H1 (cell line): ENCODE data around the gene GFY. TPM values are rescaled to one million over a fixed set of nuclear protein-coding genes. Genes with fewer than 3 reads are reported as not detected.

ENCODE experiments used
- CTCF ChIA-PET: fragments of 300-600 bp; sonication (Branson Sonifier 250); formaldehyde crosslinking; loops from one replicate; lab custom pipeline; 2021; ENCODE audit not compliant: partially characterized antibody; lab: Charles Lee
- POLR2A ChIA-PET: fragments of 300-600 bp; sonication (Branson Sonifier 250); formaldehyde crosslinking; loops from one replicate; lab custom pipeline; 2021; ENCODE audit warnings: inconsistent platforms; ENCODE audit not compliant: partially characterized antibody; lab: Charles Lee
- DNase-seq, 2 experiments: peaks; one replicate each; pipeline versions ENCODE4 v3.0.0 to v3.0.0-alpha.2; 2010 to 2022; ENCODE audit warnings: low spot score in 2 of 2, low read depth in 1 of 2, mixed read lengths in 1 of 2
- FAIRE-seq: peaks from 2 replicates; lab custom pipeline; 2011; peaks lifted over from hg19 to GRCh38; lab: Jason Lieb, UNC
- H2AFZ ChIP-seq: 2 replicates; pipeline ENCODE4 v1.8.1; 2012; ENCODE audit warnings: low read length, inconsistent platforms
- H2AK5ac ChIP-seq: 2 replicates; pipeline ENCODE4 v1.6.1; 2013; ENCODE audit warnings: low read depth, low read length
- H2BK120ac ChIP-seq: replicated peaks from 2 replicates; pipeline ENCODE3; 2013; ENCODE audit warnings: low read depth, low read length, inconsistent platforms
- H2BK12ac ChIP-seq: 2 replicates; pipeline ENCODE4 v1.6.1; 2013; ENCODE audit warnings: low read depth, low read length
- H2BK15ac ChIP-seq: 2 replicates; pipeline ENCODE4 v1.6.1; 2013; ENCODE audit warnings: low read length
- H2BK20ac ChIP-seq: 2 replicates; pipeline ENCODE4 v1.6.1; 2013; ENCODE audit warnings: low read length
- H2BK5ac ChIP-seq: 2 replicates; pipeline ENCODE4 v1.6.1; 2013; ENCODE audit warnings: low read depth, low read length
- H3K14ac ChIP-seq: 2 replicates; pipeline ENCODE4 v1.6.1; 2013; ENCODE audit warnings: inconsistent platforms; ENCODE audit not compliant: insufficient read length
- H3K18ac ChIP-seq: 2 replicates; pipeline ENCODE4 v1.6.1; 2013; ENCODE audit warnings: low read length; ENCODE audit errors: extremely low read depth
- H3K23ac ChIP-seq: 2 replicates; pipeline ENCODE4 v1.6.1; 2013; ENCODE audit warnings: inconsistent platforms; ENCODE audit not compliant: insufficient read length
- H3K23me2 ChIP-seq: 2 replicates; pipeline ENCODE4 v1.6.1; 2013; ENCODE audit warnings: low read depth, low read length
- H3K27ac ChIP-seq: 2 replicates; pipeline ENCODE4 v1.6.1; 2011; ENCODE audit warnings: low read depth, low read length, inconsistent platforms
- H3K27me3 ChIP-seq, 4 experiments: replicated peaks in 1 of 4; 1 replicate in 1 of 4; 2 replicates in 3 of 4; pipeline versions ENCODE4 v1.6.1 to v1.8.1; 2011 to 2013; ENCODE audit warnings: low read length in 3 of 4, mild to moderate bottlenecking in 3 of 4, inconsistent platforms in 2 of 4, mixed read lengths in 2 of 4, moderate library complexity in 1 of 4; ENCODE audit not compliant: control insufficient read depth in 3 of 4, insufficient read depth in 3 of 4; ENCODE audit errors: extremely low read depth in 1 of 4
- H3K36me3 ChIP-seq, 4 experiments: 2 replicates each; pipeline versions ENCODE4 v1.6.1 to v1.8.1; 2011 to 2013; ENCODE audit warnings: mild to moderate bottlenecking in 4 of 4, low read length in 3 of 4, moderate library complexity in 2 of 4, control low read depth in 1 of 4, inconsistent platforms in 1 of 4; ENCODE audit not compliant: insufficient read depth in 4 of 4, control insufficient read depth in 2 of 4
- H3K4ac ChIP-seq: replicated peaks from 2 replicates; pipeline ENCODE3; 2013; ENCODE audit warnings: low read length, low read depth, mixed read lengths, inconsistent platforms; ENCODE audit not compliant: insufficient read length
- H3K4me1 ChIP-seq, 4 experiments: replicated peaks in 1 of 4; 1 replicate in 1 of 4; 2 replicates in 3 of 4; pipeline versions ENCODE4 v1.6.1 to v1.8.1; 2011 to 2013; ENCODE audit warnings: low read length in 3 of 4, inconsistent platforms in 2 of 4, mixed read lengths in 1 of 4; ENCODE audit not compliant: insufficient read depth in 4 of 4, control insufficient read depth in 3 of 4
- H3K4me2 ChIP-seq, 2 experiments: 2 replicates each; pipeline versions ENCODE4 v1.6.1 to v1.8.1; 2011 to 2013; ENCODE audit warnings: low read depth in 2 of 2, low read length in 2 of 2, control low read depth in 1 of 2, inconsistent platforms in 1 of 2, mild to moderate bottlenecking in 1 of 2; ENCODE audit not compliant: insufficient read depth in 1 of 2
- H3K4me3 ChIP-seq, 4 experiments: fragments of 200-600, 300-600 bp in 1 of 4; sonication (generic), shearing (Covaris generic), sonication (Bioruptor Twin) in 1 of 4; 2 replicates each; pipeline versions ENCODE4 v1.5.1 to v1.8.1; 2011 to 2016; ENCODE audit warnings: low read length in 4 of 4, low read depth in 3 of 4, control low read depth in 2 of 4, inconsistent platforms in 2 of 4, mild to moderate bottlenecking in 2 of 4, mixed read lengths in 1 of 4, moderate library complexity in 1 of 4; ENCODE audit not compliant: insufficient read depth in 2 of 4; ENCODE audit errors: extremely low read depth in 1 of 4
- H3K56ac ChIP-seq: replicated peaks from 2 replicates; pipeline ENCODE3; 2013; ENCODE audit warnings: low read depth, mild to moderate bottlenecking, mixed read lengths, low read length, inconsistent platforms; ENCODE audit not compliant: insufficient read length
- H3K79me1 ChIP-seq: 2 replicates; pipeline ENCODE4 v1.6.1; 2013; ENCODE audit warnings: low read depth, low read length, control low read depth
- H3K79me2 ChIP-seq, 2 experiments: 2 replicates each; pipeline versions ENCODE4 v1.6.1 to v1.8.1; 2012 to 2013; ENCODE audit warnings: low read length in 2 of 2, mild to moderate bottlenecking in 2 of 2, inconsistent platforms in 1 of 2; ENCODE audit not compliant: insufficient read depth in 2 of 2, control insufficient read depth in 1 of 2
- H3K9ac ChIP-seq, 4 experiments: replicated peaks in 1 of 4; 1 replicate in 1 of 4; 2 replicates in 3 of 4; pipeline versions ENCODE4 v1.6.1 to v1.8.1; 2011 to 2013; ENCODE audit warnings: low read depth in 3 of 4, low read length in 3 of 4, control low read depth in 2 of 4, mild to moderate bottlenecking in 2 of 4, moderate library complexity in 2 of 4, inconsistent platforms in 1 of 4; ENCODE audit errors: extremely low read depth in 1 of 4
- H3K9me3 ChIP-seq, 2 experiments: 2 replicates each; pipeline versions ENCODE4 v1.6.1 to v1.8.1; 2012 to 2013; ENCODE audit warnings: mild to moderate bottlenecking in 2 of 2, moderate library complexity in 2 of 2, control low read depth in 1 of 2, inconsistent platforms in 1 of 2, low read depth in 1 of 2, low read length in 1 of 2, mixed read lengths in 1 of 2; ENCODE audit not compliant: insufficient read depth in 2 of 2
- H4K20me1 ChIP-seq, 2 experiments: replicated peaks in 1 of 2; 2 replicates each; pipeline versions ENCODE3 to v1.8.1; 2011 to 2013; ENCODE audit warnings: inconsistent platforms in 2 of 2, low read length in 2 of 2, mild to moderate bottlenecking in 1 of 2; ENCODE audit not compliant: insufficient read depth in 2 of 2, control insufficient read depth in 1 of 2
- H4K5ac ChIP-seq: 2 replicates; pipeline ENCODE4 v1.6.1; 2013; ENCODE audit warnings: low read length, low read depth, mixed read lengths, inconsistent platforms; ENCODE audit not compliant: insufficient read length
- H4K8ac ChIP-seq: 2 replicates; pipeline ENCODE4 v1.8.0; 2013; ENCODE audit warnings: mild to moderate bottlenecking, moderate library complexity, low read length, inconsistent platforms; ENCODE audit not compliant: insufficient read depth; ENCODE audit errors: extremely low read depth
- H4K91ac ChIP-seq: replicated peaks from 2 replicates; pipeline ENCODE3; 2013; ENCODE audit warnings: low read length, mixed read lengths, inconsistent platforms; ENCODE audit not compliant: insufficient read length
- ASH2L ChIP-seq: fragments of 200-600, 300-600 bp; sonication (generic); IDR thresholded peaks from one replicate; pipeline ENCODE4 v1.7.1; 2017; ENCODE audit warnings: low read length
- CREB1 ChIP-seq: IDR thresholded peaks from 2 replicates; pipeline ENCODE4 v1.6.1; 2012; ENCODE audit warnings: inconsistent platforms
- KDM1A ChIP-seq: fragments of 200-600, 300-600 bp; sonication (generic); IDR thresholded peaks from 2 replicates; pipeline ENCODE4 v1.7.1; 2016; ENCODE audit warnings: mild to moderate bottlenecking, low read length, borderline replicate concordance
- KDM4A ChIP-seq: IDR thresholded peaks from one replicate; pipeline ENCODE4 v1.7.1; 2012; ENCODE audit warnings: low read depth, mild to moderate bottlenecking, moderate library complexity, low read length, inconsistent platforms; ENCODE audit not compliant: severe bottlenecking
- POU5F1 ChIP-seq: IDR thresholded peaks from 2 replicates; pipeline ENCODE4 v1.6.1; 2011; ENCODE audit warnings: low read depth, mild to moderate bottlenecking, low read length, moderate library complexity
- RNF2 ChIP-seq: fragments of 200-900, 300-1000 bp; sonication (generic); IDR thresholded peaks from 2 replicates; pipeline ENCODE4 v1.7.1; 2016; ENCODE audit warnings: borderline replicate concordance, low read depth, mild to moderate bottlenecking, antibody characterized with exemption, low read length; ENCODE audit not compliant: poor library complexity, severe bottlenecking; ENCODE audit errors: missing control alignments
- SIN3A ChIP-seq, 2 experiments: IDR thresholded peaks in 1 of 2; conservative IDR thresholded peaks in 1 of 2; 2 replicates each; pipeline ENCODE4 v1.6.1; 2011 to 2012; ENCODE audit warnings: low read length in 2 of 2, improper control_type of control experiment in 1 of 2, low read depth in 1 of 2, mild to moderate bottlenecking in 1 of 2
- TEAD4 ChIP-seq: IDR thresholded peaks from 2 replicates; pipeline ENCODE4 v1.6.1; 2012; ENCODE audit warnings: low read depth, low read length, inconsistent platforms, mixed read lengths
- WGBS, 2 experiments: shearing (Covaris generic) in 1 of 2; methylation state at CpG; one replicate each; pipeline versions ENCODE4 v1.1.6 to v1.1.7; 2013 to 2015; ENCODE audit warnings: low lambda C conversion rate in 2 of 2, mixed read lengths in 2 of 2, inconsistent platforms in 1 of 2, low coverage in 1 of 2, missing lambda C conversion rate in 1 of 2; ENCODE audit not compliant: insufficient replicate concordance in 2 of 2, insufficient coverage in 1 of 2, insufficient read length in 1 of 2; ENCODE audit errors: extremely low coverage in 1 of 2, missing lambda C conversion rate in 1 of 2; 5-methylcytosine and 5-hydroxymethylcytosine counted together
- polyA plus RNA-seq, 7 experiments: library from polyadenylated mRNA; depleted of rRNA in 3 of 7; stranded (reverse) in 5 of 7; unstranded in 2 of 7; fragments of >200 nt in 5 of 7; fragments of 200-250 nt in 2 of 7; gene quantifications; 1 replicate in 5 of 7; 2 replicates in 1 of 7; 4 replicates in 1 of 7; pipeline versions ENCODE4 v1.2.1 to v1.2.3, GENCODE V29; 2011 to 2013; ENCODE audit warnings: missing spikeins in 2 of 7, mixed read lengths in 2 of 7
- total RNA-seq: library from RNA; stranded (reverse); fragmentation: NEBNext Ultra II Directional; extraction: Animal tissue kit (Norgen Biotek cat#: 25700); gene quantifications from 2 replicates; pipeline ENCODE4 v1.2.1, GENCODE V29; 2021
- TF ChIP-seq, protein P1 (sequence below): IDR thresholded peaks from 2 replicates; pipeline ENCODE4 v1.6.1; 2012; ENCODE audit warnings: inconsistent platforms

GFY gene
- total and polyA plus RNA-seq, 2 of the 8 experiments (the other 6 are each of a cell fraction or from before 2014, with no cell fraction given) = 0.68 to 0.93 TPM

DNA sequence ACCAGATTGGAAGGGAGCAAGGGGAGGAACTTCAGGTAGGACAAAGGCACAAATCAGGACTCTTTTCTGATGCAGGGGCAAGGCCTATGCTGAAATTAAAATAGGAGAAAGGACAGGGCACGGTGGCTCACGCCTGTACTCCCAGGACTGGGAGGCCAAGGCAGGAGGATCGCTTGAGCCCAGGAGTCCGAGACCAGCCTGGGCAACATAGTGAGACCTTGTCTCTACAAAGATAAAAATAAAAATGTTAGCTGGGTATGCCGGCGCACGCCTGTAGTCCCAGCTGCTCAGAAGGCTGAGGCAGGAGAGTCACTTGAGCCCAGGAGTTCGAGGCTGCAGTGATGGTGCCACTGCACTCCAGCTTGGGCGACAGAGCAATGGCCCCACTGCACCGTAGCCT lies 10.5 kb downstream of the GFY start:
- peak overlapping the region; percentile 75 for H3K18ac ChIP-seq
- CTCF ChIA-PET = interaction anchor here (0.8 to 4.7 kb wide), 14 partner anchors 8 to 103 kb away, joined by 3 to 38 read pairs (median 4); partner anchors contain the start of genes DKKL1, GFY and PTH2
- H3K4me2 ChIP-seq = peak overlapping the region; percentile 52 to 80
- H3K4ac ChIP-seq = peak overlapping the region; percentile 79
- H4K8ac ChIP-seq = no peak overlapping the region
- H2AK5ac ChIP-seq = 0 out of 2 replicates have a peak overlapping the region, but pooled peaks have one; percentile 42
- no peaks in the 10 kb centered on the region for H4K20me1 ChIP-seq
- no peak overlapping the region for H3K9ac ChIP-seq
- TF ChIP-seq CREB1 (no peak), RNF2 (no peak), KDM1A (no peak), SIN3A (conservative IDR thresholded peaks at IDR 0.05 in 1 of 2, IDR thresholded peaks at IDR 0.05 in 1 of 2; ENCODE audit: low read depth in 1 of 2, low read length in 2 of 2) (no peak), POU5F1 (no peak), KDM4A (no peak), TEAD4 (no peak), ASH2L (no peak)
- TF ChIP-seq, protein P1, sequence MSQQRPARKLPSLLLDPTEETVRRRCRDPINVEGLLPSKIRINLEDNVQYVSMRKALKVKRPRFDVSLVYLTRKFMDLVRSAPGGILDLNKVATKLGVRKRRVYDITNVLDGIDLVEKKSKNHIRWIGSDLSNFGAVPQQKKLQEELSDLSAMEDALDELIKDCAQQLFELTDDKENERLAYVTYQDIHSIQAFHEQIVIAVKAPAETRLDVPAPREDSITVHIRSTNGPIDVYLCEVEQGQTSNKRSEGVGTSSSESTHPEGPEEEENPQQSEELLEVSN = no peak
- H2BK20ac ChIP-seq = 0 out of 2 replicates have a peak overlapping the region, but pooled peaks have one; percentile 66
- no peak overlapping the region for H3K56ac ChIP-seq
- no peak overlapping the region for H2BK120ac ChIP-seq
- peak overlapping the region in 1 of 4 experiments; percentile 55; a peak in 4 of 8 replicates for H3K4me3 ChIP-seq
- FAIRE-seq (no peak), DNase-seq (no peak)
- H3K36me3 ChIP-seq = no peaks in the 10 kb centered on the region
- H3K23me2 ChIP-seq = peaks cover 10% of the 10 kb centered on the region; the same call in 1 of the 2 replicates
- peak overlapping the region; percentile 97 for H2BK15ac ChIP-seq
- no peak overlapping the region for H3K23ac ChIP-seq
- H3K79me2 ChIP-seq = no peaks in the 10 kb centered on the region
- no peak overlapping the region for H2BK5ac ChIP-seq
- H4K5ac ChIP-seq = no peak overlapping the region
- no peak overlapping the region for H4K91ac ChIP-seq
- H3K9me3 ChIP-seq = peaks cover 0 to 2% of the 10 kb centered on the region in 2 experiments; a peak in 1 of 4 replicates
- 0 out of 2 replicates have a peak overlapping the region, but pooled peaks have one; percentile 36 for H2AFZ ChIP-seq
- peaks cover 29 to 68% (median 57%) of the 10 kb centered on the region in 4 experiments; a peak in 6 of 7 replicates for H3K27me3 ChIP-seq
- POLR2A ChIA-PET = interaction anchor here (0.6 to 2.3 kb wide), 14 partner anchors 8 to 173 kb away, joined by 3 to 17 read pairs (median 4); partner anchors contain the start of genes ALDH16A1, GFY and RPL13A
- 93% methylated on average over 10 of the region's 10 CpGs; no CpG with 5 or more reads in 1 of the 2 experiments for WGBS, 2 experiments
- no peak overlapping the region for H3K27ac ChIP-seq
- H2BK12ac ChIP-seq = peak overlapping the region; percentile 87; the same call in 1 of the 2 replicates
- H3K14ac ChIP-seq = no peak overlapping the region
- H3K4me1 ChIP-seq = peaks cover 0 to 21% (median 12%) of the 10 kb centered on the region in 4 experiments; a peak in 5 of 7 replicates
- H3K79me1 ChIP-seq = no peaks in the 10 kb centered on the region
